ENCODE results near the gene HYAL2. TPM values are rescaled to one million over a fixed set of nuclear protein-coding genes. Genes with fewer than 3 reads are reported as not detected.
"Not testable (repeated sequence)": the region's sequence is repeated elsewhere in the genome, so short reads cannot be mapped to it uniquely, and the experiment has no call there.

HYAL2 gene
- total and polyA plus RNA-seq, 2 experiments from 2014 or later, result 35.8 to 48.0 TPM

DNA sequence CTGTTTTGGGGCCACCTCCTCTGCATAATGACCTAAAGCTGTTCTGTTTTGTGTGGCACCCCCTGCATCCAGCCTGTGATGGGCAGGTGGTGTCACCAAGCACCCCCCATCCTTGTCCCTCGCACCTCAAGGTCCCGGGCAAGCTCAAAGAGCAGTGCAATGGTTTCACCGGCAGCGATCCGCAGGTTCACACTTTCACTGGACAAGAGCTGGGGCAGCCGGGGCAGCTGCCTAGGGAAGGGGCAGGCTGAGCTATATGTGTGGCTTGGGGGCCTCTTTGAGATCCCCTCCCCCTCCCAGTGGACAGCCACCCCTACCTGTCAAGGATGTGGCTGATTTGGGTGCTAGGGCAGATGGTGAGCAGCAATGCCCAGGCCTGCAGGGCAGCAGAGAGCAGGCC is 33.4 kb downstream of the HYAL2 start:
- Histone ChIP-seq H3K4me1 (ENCODE audit: insufficient read depth) (peaks cover 5% of the 10 kb centered on the region; the same call in 1 of the 2 replicates), H4K20me1 (ENCODE audit: insufficient read depth) (no peaks in the 10 kb centered on the region), H3K27ac (no peak overlapping the region), H3K4me2 (ENCODE audit: unreplicated experiment) (no peak overlapping the region), H3K9ac (no peak overlapping the region), H3K4me3 (no peak overlapping the region), H3K27me3 (replicated peaks; ENCODE audit: insufficient read depth) (no peaks in the 10 kb centered on the region), H2AFZ (no peak overlapping the region), H3K9me3 (ENCODE audit: low read depth) (no peaks in the 10 kb centered on the region), H3K9me2 (ENCODE audit: insufficient read depth) (no peaks in the 10 kb centered on the region), H3F3A (ENCODE audit: insufficient read depth) (no peaks in the 10 kb centered on the region), H3K79me2 (ENCODE audit: insufficient read depth) (peaks cover 28% of the 10 kb centered on the region), H3K36me3 (ENCODE audit: low read depth) (no peaks in the 10 kb centered on the region; the same call in 1 of the 2 replicates)
- 89 to 93% methylated on average over 6 of the region's 6 CpGs for WGBS, 2 experiments (ENCODE audit: low coverage in 1 of 2, low lambda C conversion rate in 2 of 2, missing lambda C conversion rate in 2 of 2)
- in situ Hi-C loops (cut with MboI), result no loop called here
- no peak for TF ChIP-seq EZH2 (IDR thresholded peaks at IDR 0.05; ENCODE audit: insufficient read depth, poor library complexity, severe bottlenecking)
- no peak for TF ChIP-seq EZH2phosphoT487 (IDR thresholded peaks at IDR 0.05; ENCODE audit: insufficient read depth, low read depth)
- DNase-seq, result no peak

DNA sequence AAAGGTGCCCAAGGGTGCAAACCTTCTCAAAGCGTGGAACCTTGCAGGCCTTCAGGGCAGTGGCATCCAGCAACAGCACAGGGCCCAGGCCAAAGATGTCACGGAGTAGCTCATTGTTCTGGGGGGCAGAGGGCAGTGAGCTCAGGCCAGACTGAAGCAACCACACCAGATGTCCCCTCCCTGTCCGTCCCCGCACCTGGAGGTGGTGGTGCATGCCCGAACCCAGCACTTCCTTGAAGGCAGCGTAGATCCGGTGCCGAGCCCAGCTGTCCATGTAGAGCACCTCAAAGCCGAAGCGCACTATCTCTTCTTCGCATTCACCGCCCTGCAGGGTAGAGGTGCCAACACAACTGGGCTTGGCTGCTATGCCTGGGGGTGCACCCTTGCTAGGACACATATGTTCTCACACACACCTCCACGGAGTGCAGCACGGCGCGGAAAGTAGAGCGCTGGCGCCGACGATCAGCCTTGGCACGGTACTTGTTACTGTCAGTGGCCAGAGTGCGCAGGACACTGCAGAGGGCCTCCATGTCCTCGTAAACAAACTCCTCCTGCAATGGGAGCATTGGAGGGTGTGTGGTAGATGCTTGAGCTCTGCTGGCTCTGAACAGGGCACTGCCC is 34.0 kb downstream of the HYAL2 start:
- TF ChIP-seq EZH2 (IDR thresholded peaks at IDR 0.05; ENCODE audit: insufficient read depth, poor library complexity, severe bottlenecking), result no peak
- no peak for TF ChIP-seq EZH2phosphoT487 (IDR thresholded peaks at IDR 0.05; ENCODE audit: insufficient read depth, low read depth)
- H3K4me3 ChIP-seq, result no peak overlapping the region
- in situ Hi-C loops (cut with MboI), result no loop called here
- H3K27ac ChIP-seq, result no peak overlapping the region
- no peaks in the 10 kb centered on the region for H4K20me1 ChIP-seq (ENCODE audit: insufficient read depth)
- no peak for DNase-seq
- no peaks in the 10 kb centered on the region for H3K9me3 ChIP-seq (ENCODE audit: low read depth)
- no peaks in the 10 kb centered on the region for H3K9me2 ChIP-seq (ENCODE audit: insufficient read depth)
- H3K9ac ChIP-seq, result no peak overlapping the region
- no peaks in the 10 kb centered on the region for H3F3A ChIP-seq (ENCODE audit: insufficient read depth)
- peaks cover 28% of the 10 kb centered on the region for H3K79me2 ChIP-seq (ENCODE audit: insufficient read depth)
- no peak overlapping the region for H2AFZ ChIP-seq
- peaks cover 5% of the 10 kb centered on the region; the same call in 1 of the 2 replicates for H3K4me1 ChIP-seq (ENCODE audit: insufficient read depth)
- H3K36me3 ChIP-seq (ENCODE audit: low read depth), result no peaks in the 10 kb centered on the region; the same call in 1 of the 2 replicates
- no peaks in the 10 kb centered on the region for H3K27me3 ChIP-seq (replicated peaks; ENCODE audit: insufficient read depth)
- WGBS, 2 experiments (ENCODE audit: low coverage in 1 of 2, low lambda C conversion rate in 2 of 2, missing lambda C conversion rate in 2 of 2), result 91 to 95% methylated on average over 23 of the region's 23 CpGs
- no peak overlapping the region for H3K4me2 ChIP-seq (ENCODE audit: unreplicated experiment)

DNA sequence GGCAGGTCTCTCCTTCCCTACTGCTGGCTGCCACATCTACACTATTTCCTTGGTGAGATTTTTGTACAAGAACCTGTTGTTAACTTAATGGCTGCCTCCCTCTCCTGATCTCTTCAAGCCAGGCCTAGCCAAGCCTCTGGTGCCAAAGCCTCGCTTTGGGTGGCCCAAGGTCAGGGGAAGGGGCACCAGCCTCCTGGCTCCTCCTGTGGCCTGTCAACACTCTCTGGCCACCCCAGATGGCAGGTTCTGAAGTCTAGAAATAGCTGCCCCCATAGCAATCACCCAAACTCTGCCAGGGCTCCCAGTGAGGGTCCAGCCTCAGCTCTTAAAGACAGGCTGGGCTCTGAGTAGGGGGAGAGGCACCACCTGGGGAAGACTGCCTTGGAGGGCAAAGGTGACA is 35.3 kb downstream of the HYAL2 start:
- WGBS, 2 experiments (ENCODE audit: low coverage in 1 of 2, low lambda C conversion rate in 2 of 2, missing lambda C conversion rate in 2 of 2), result 100% methylated on average over 1 of the region's 1 CpG
- in situ Hi-C loops (cut with MboI), result no loop called here

DNA sequence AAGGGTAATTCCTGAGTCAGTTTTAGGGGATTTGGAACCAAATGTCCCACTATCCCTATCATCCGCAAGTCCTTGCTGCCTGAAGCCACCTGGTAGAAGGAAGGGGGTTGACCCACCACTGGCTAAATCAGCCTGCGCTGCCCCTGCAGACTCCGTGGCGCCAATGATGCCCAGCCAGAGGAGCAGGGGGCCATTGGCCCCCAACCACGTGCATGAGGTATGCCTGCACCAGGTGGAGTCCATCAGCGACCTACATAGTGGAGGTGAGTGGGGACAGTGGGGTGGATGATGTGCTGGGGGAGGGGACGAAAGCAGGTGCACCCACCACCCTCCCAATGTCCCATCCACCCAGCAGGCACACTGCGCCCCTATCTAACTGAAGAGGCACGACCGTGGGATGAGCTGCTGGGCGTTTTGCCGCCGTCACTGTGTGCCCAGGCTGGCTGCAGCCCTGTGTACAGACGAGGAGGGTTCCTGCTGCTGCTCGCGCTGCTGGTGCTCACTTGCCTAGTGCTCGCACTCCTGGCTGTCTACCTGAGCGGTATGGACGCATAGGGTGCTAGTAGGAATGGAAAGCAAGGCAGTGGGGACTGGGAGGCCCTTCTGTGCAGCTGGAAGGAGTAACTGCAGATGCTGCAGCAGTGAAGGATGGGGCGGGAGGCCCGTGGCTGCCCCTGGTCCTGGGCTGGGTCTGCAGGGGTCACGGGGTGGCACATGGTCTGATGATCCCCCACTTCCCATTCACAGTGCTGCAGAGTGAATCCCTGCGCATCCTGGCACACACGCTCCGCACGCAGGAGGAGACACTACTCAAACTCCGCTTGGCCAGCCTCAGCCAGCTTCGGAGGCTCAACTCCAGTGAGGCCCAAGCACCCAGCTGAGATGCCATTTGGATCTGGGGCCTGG is 36.0 kb downstream of the HYAL2 start:
- Histone ChIP-seq H4K20me1 (ENCODE audit: insufficient read depth) (no peaks in the 10 kb centered on the region), H2AFZ (no peak overlapping the region), H3K4me2 (ENCODE audit: unreplicated experiment) (no peak overlapping the region), H3K36me3 (ENCODE audit: low read depth) (no peaks in the 10 kb centered on the region; the same call in 1 of the 2 replicates), H3K4me1 (ENCODE audit: insufficient read depth) (no peaks in the 10 kb centered on the region; the same call in 1 of the 2 replicates), H3K27me3 (replicated peaks; ENCODE audit: insufficient read depth) (no peaks in the 10 kb centered on the region), H3F3A (ENCODE audit: insufficient read depth) (no peaks in the 10 kb centered on the region), H3K27ac (no peak overlapping the region), H3K9me3 (ENCODE audit: low read depth) (no peaks in the 10 kb centered on the region), H3K9me2 (ENCODE audit: insufficient read depth) (no peaks in the 10 kb centered on the region), H3K9ac (no peak overlapping the region), H3K4me3 (no peak overlapping the region), H3K79me2 (ENCODE audit: insufficient read depth) (peaks cover 21% of the 10 kb centered on the region)
- WGBS, 2 experiments (ENCODE audit: low coverage in 1 of 2, low lambda C conversion rate in 2 of 2, missing lambda C conversion rate in 2 of 2), result 86 to 87% methylated on average over 28 of the region's 28 CpGs
- in situ Hi-C loops (cut with MboI), result no loop called here
- TF ChIP-seq EZH2 (IDR thresholded peaks at IDR 0.05; ENCODE audit: insufficient read depth, poor library complexity, severe bottlenecking) (no peak), EZH2phosphoT487 (IDR thresholded peaks at IDR 0.05; ENCODE audit: insufficient read depth, low read depth) (no peak)
- no peak for DNase-seq

More for the DNA sequence above, 35.3 kb downstream of the HYAL2 start:
- Histone ChIP-seq H3K9me3 (ENCODE audit: low read depth) (no peaks in the 10 kb centered on the region), H3K27me3 (replicated peaks; ENCODE audit: insufficient read depth) (no peaks in the 10 kb centered on the region), H4K20me1 (ENCODE audit: insufficient read depth) (no peaks in the 10 kb centered on the region), H3K36me3 (ENCODE audit: low read depth) (no peaks in the 10 kb centered on the region; the same call in 1 of the 2 replicates), H3F3A (ENCODE audit: insufficient read depth) (no peaks in the 10 kb centered on the region), H3K9me2 (ENCODE audit: insufficient read depth) (no peaks in the 10 kb centered on the region), H3K79me2 (ENCODE audit: insufficient read depth) (peaks cover 28% of the 10 kb centered on the region), H3K4me2 (ENCODE audit: unreplicated experiment) (no peak overlapping the region), H3K4me3 (no peak overlapping the region), H2AFZ (no peak overlapping the region), H3K27ac (no peak overlapping the region), H3K9ac (no peak overlapping the region), H3K4me1 (ENCODE audit: insufficient read depth) (no peaks in the 10 kb centered on the region; the same call in 1 of the 2 replicates)
- no peak for TF ChIP-seq EZH2phosphoT487 (IDR thresholded peaks at IDR 0.05; ENCODE audit: insufficient read depth, low read depth)
- TF ChIP-seq EZH2 (IDR thresholded peaks at IDR 0.05; ENCODE audit: insufficient read depth, poor library complexity, severe bottlenecking), result no peak
- no peak for DNase-seq

DNA sequence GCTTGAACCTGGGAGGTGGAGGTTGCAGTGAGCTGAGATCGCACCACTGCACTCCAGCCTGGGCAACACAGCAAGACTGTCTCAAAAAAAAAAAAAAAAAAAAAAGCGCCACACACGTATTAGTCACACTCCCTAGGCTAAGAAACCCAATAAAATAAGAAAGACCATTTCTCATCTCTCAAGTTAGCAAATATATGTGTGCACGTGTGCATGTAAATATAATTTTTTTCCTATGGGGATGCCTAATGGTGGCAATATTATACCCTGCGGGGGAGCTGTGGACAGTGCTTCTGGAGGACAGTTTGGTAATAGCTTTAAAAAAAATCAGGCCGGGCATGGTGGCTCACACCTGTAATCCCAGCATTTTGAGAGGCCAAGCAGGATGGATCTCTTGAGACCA is 38.4 kb downstream of the HYAL2 start:
- 77 to 80% methylated on average over 6 of the region's 6 CpGs for WGBS, 2 experiments (ENCODE audit: low coverage in 1 of 2, low lambda C conversion rate in 2 of 2, missing lambda C conversion rate in 2 of 2)
- H3K27me3 ChIP-seq (replicated peaks; ENCODE audit: insufficient read depth); H4K20me1 ChIP-seq (ENCODE audit: insufficient read depth); H3K9ac ChIP-seq; H3K36me3 ChIP-seq (ENCODE audit: low read depth); H3K4me3 ChIP-seq; H3K9me2 ChIP-seq (ENCODE audit: insufficient read depth); in situ Hi-C loops (cut with MboI); H3K27ac ChIP-seq; H2AFZ ChIP-seq; H3K9me3 ChIP-seq (ENCODE audit: low read depth); H3F3A ChIP-seq (ENCODE audit: insufficient read depth); DNase-seq; H3K79me2 ChIP-seq (ENCODE audit: insufficient read depth); H3K4me1 ChIP-seq (ENCODE audit: insufficient read depth); H3K4me2 ChIP-seq (ENCODE audit: unreplicated experiment): not testable (repeated sequence)

Data from GM23248 (cell line).